GM19099 (cell line): ENCODE measurements around the gene CELSR1.

Experiments
- POLR2A ChIP-seq: IDR thresholded peaks from 3 replicates; pipeline ENCODE4 v1.6.1; 2011; ENCODE audit warnings: low read depth; ENCODE audit not compliant: insufficient read length; ENCODE audit errors: extremely low read depth

CELSR1 gene

GRCh38 chr22:46534177-46534776 is 3.1 kb downstream of the CELSR1 start:
- no peak for TF ChIP-seq POLR2A

GRCh38 chr22:46533070-46533833 is 4.2 kb downstream of the CELSR1 start:
- TF ChIP-seq POLR2A, result no peak

- no peak for TF ChIP-seq POLR2A
These were observed 5.0 kb downstream of the CELSR1 start for GRCh38 chr22:46532416-46532815.

GRCh38 chr22:46531581-46532175 is 5.7 kb downstream of the CELSR1 start:
- no peak for TF ChIP-seq POLR2A

- no peak for TF ChIP-seq POLR2A
These were observed 9.3 kb downstream of the CELSR1 start for GRCh38 chr22:46528121-46528610.

- TF ChIP-seq POLR2A, result no peak
These were observed 11.1 kb downstream of the CELSR1 start for GRCh38 chr22:46526244-46526839.

GRCh38 chr22:46525389-46526243 is 11.8 kb downstream of the CELSR1 start:
- TF ChIP-seq POLR2A, result no peak

DNA sequence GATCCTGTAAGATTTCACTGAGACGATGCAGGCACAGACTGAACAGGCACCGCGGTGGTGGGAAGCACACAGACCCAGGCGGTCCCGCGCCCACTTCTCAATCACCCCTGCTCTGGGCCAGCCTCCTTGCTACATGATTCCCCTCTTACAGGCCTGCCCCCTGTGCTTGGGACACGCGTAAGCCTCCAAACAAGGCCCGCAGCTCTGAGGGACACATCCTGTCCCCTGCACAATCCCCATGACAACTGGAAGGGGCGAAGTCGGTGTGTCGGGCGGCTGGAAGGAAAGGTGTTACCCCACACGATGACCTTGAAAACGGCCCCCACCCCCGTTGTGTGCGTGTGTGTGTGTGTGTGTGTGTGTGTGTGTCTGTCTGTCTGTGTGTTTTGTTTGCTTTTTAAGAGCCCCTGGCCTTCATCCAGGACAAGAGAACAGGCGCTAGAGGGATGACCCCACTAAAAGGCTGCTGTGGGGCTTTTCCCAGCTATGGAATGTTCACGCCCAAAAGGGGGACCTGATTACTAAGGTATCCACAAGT is 13.1 kb downstream of the CELSR1 start:
- no peak for TF ChIP-seq POLR2A

GRCh38 chr22:46522797-46523196 is 14.6 kb downstream of the CELSR1 start:
- no peak for TF ChIP-seq POLR2A

DNA sequence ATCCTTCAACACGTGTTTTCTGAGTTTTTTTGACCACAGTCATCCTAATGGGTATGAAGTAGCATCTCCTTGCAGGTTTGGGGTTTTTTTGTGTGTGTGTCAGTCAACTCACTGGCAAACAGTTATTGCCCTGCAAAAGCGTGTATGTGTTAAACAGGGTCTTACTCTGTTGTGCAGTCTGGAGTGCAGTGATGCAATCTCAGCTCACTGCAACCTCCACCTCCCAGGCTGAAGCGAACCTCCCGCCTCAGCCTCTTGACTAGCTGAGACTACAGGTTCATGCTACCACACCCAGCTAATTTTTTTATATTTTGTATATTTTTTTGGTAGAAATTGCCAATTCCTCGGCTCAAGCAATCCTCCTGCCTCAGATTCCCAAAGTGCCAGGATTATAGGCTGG is 15.4 kb downstream of the CELSR1 start:
- TF ChIP-seq POLR2A, result no peak

DNA sequence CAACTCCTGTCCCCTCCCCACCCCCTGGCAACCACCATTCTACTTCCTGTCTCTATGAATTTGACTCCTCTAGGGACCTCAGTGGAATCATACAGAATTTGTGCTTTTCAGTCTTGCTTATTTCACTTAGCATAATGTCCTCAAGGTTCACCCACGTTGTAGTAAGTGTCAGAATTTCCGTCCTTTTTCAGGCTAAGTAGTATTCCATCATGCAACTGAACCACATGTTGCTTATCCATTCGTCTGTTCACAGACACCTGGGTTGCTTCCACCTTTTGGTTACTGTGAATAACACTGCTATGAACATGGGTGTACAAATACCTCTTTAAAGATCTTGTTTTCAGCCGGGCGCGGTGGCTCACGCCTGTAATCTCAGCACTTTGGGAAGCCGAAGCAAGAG is 16.5 kb downstream of the CELSR1 start:
- no peak for TF ChIP-seq POLR2A

DNA sequence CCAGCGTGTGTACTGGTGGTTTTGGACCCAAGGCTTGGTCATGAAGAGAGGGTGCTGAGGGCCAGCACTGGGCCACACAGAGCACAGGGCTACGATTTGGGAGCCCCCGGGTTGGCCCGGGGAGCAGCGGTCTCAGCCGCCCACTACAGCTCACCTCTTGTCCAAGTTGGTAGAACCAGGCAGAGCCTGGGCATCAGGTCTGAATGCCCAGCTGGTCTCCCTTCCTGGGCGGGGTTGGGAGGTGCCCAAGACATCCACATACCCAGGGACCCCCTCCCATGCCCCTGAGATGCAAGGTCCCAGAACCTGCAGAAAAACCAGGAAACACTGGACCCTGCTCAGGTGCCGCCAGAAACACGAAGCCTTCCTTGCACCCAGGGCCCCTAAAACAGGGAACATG is 18.0 kb downstream of the CELSR1 start:
- no peak for TF ChIP-seq POLR2A

- no peak for TF ChIP-seq POLR2A
These were observed 18.7 kb downstream of the CELSR1 start for GRCh38 chr22:46518542-46519325.

DNA sequence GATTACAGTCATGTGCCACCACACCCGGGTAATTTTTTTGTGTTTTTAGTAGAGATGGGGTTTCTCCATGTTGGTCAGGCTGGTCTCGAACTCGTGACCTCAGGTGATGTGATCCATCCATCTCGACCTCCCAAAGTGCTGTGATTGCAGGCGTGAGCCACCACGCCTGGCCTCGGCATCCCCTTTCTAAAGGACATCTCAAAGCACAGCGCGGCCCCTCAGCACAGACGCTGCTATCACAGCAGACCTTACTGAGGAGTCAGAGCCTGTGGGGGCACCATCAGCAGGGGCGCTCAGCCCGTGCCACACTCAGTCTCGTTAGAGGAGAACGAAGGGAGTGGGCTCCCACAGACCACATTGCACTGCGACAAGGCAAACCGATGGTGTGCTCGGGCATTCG is 19.4 kb downstream of the CELSR1 start:
- no peak for TF ChIP-seq POLR2A
